ENCODE results near the gene LRMDA.

LRMDA gene

GRCh38 chr10:75693489-75693888 lies 262.1 kb downstream of the LRMDA start:
- no peaks in the 10 kb centered on the region for H3F3A ChIP-seq (ENCODE audit: low read depth)
- H3K27me3 ChIP-seq (ENCODE audit: insufficient read depth, low read length, poor library complexity, severe bottlenecking), result no peaks in the 10 kb centered on the region
- H3K4me1 ChIP-seq (ENCODE audit: insufficient read depth, low read length, poor library complexity, severe bottlenecking), result no peaks in the 10 kb centered on the region
- H3K36me3 ChIP-seq (ENCODE audit: insufficient read depth, low read length), result no peaks in the 10 kb centered on the region
- TF ChIP-seq EZH2phosphoT487 (IDR thresholded peaks at IDR 0.05; ENCODE audit: borderline replicate concordance), result no peak
- TF ChIP-seq, protein P1, sequence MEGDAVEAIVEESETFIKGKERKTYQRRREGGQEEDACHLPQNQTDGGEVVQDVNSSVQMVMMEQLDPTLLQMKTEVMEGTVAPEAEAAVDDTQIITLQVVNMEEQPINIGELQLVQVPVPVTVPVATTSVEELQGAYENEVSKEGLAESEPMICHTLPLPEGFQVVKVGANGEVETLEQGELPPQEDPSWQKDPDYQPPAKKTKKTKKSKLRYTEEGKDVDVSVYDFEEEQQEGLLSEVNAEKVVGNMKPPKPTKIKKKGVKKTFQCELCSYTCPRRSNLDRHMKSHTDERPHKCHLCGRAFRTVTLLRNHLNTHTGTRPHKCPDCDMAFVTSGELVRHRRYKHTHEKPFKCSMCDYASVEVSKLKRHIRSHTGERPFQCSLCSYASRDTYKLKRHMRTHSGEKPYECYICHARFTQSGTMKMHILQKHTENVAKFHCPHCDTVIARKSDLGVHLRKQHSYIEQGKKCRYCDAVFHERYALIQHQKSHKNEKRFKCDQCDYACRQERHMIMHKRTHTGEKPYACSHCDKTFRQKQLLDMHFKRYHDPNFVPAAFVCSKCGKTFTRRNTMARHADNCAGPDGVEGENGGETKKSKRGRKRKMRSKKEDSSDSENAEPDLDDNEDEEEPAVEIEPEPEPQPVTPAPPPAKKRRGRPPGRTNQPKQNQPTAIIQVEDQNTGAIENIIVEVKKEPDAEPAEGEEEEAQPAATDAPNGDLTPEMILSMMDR (conservative IDR thresholded peaks at IDR 0.05; ENCODE audit: low read length), result no peak
- no peaks in the 10 kb centered on the region for H3K79me2 ChIP-seq (ENCODE audit: insufficient read depth, low read length)
- no peaks in the 10 kb centered on the region for H3K9me3 ChIP-seq (ENCODE audit: insufficient read depth, low read depth, low read length)
- H4K20me1 ChIP-seq (ENCODE audit: insufficient read depth, low read length, poor library complexity, severe bottlenecking), result no peaks in the 10 kb centered on the region
- no peak overlapping the region for H3K4me3 ChIP-seq (ENCODE audit: low read length, poor library complexity, severe bottlenecking)
- H2AFZ ChIP-seq (ENCODE audit: low read length), result no peak overlapping the region
- no peaks in the 10 kb centered on the region for H3K9me2 ChIP-seq (replicated peaks; ENCODE audit: low read depth, low read length)
- H3K9ac ChIP-seq (ENCODE audit: low read depth, low read length, poor library complexity, severe bottlenecking), result no peak overlapping the region
- no peak overlapping the region for H3K4me2 ChIP-seq (ENCODE audit: low read depth, low read length, poor library complexity, severe bottlenecking)

- TF ChIP-seq, protein P1 (conservative IDR thresholded peaks at IDR 0.05; ENCODE audit: low read length), result no peak
- no peak for TF ChIP-seq EZH2phosphoT487 (IDR thresholded peaks at IDR 0.05; ENCODE audit: borderline replicate concordance)
- Histone ChIP-seq H3K9me2 (replicated peaks; ENCODE audit: low read depth, low read length) (no peaks in the 10 kb centered on the region), H3K9ac (ENCODE audit: low read depth, low read length, poor library complexity, severe bottlenecking) (no peak overlapping the region), H3K36me3 (ENCODE audit: insufficient read depth, low read length) (no peaks in the 10 kb centered on the region), H4K20me1 (ENCODE audit: insufficient read depth, low read length, poor library complexity, severe bottlenecking) (no peaks in the 10 kb centered on the region), H3K9me3 (ENCODE audit: insufficient read depth, low read depth, low read length) (no peaks in the 10 kb centered on the region), H3K27me3 (ENCODE audit: insufficient read depth, low read length, poor library complexity, severe bottlenecking) (no peaks in the 10 kb centered on the region), H3K4me3 (ENCODE audit: low read length, poor library complexity, severe bottlenecking) (no peak overlapping the region), H3K4me2 (ENCODE audit: low read depth, low read length, poor library complexity, severe bottlenecking) (no peak overlapping the region), H3K79me2 (ENCODE audit: insufficient read depth, low read length) (no peaks in the 10 kb centered on the region), H3F3A (ENCODE audit: low read depth) (no peaks in the 10 kb centered on the region), H3K4me1 (ENCODE audit: insufficient read depth, low read length, poor library complexity, severe bottlenecking) (no peaks in the 10 kb centered on the region), H2AFZ (ENCODE audit: low read length) (no peak overlapping the region)
Observed at GRCh38 chr10:75694269-75694668, 262.8 kb downstream of the LRMDA start.

- no peak for TF ChIP-seq EZH2phosphoT487 (IDR thresholded peaks at IDR 0.05; ENCODE audit: borderline replicate concordance)
- TF ChIP-seq, protein P1 (conservative IDR thresholded peaks at IDR 0.05; ENCODE audit: low read length), result no peak
- no peaks in the 10 kb centered on the region for H3K36me3 ChIP-seq (ENCODE audit: insufficient read depth, low read length)
- no peaks in the 10 kb centered on the region for H3K4me1 ChIP-seq (ENCODE audit: insufficient read depth, low read length, poor library complexity, severe bottlenecking)
- no peaks in the 10 kb centered on the region for H3K9me3 ChIP-seq (ENCODE audit: insufficient read depth, low read depth, low read length)
- H3K27me3 ChIP-seq (ENCODE audit: insufficient read depth, low read length, poor library complexity, severe bottlenecking), result no peaks in the 10 kb centered on the region
- H3K4me3 ChIP-seq (ENCODE audit: low read length, poor library complexity, severe bottlenecking), result no peak overlapping the region
- no peak overlapping the region for H3K4me2 ChIP-seq (ENCODE audit: low read depth, low read length, poor library complexity, severe bottlenecking)
- H3F3A ChIP-seq (ENCODE audit: low read depth), result no peaks in the 10 kb centered on the region
- H4K20me1 ChIP-seq (ENCODE audit: insufficient read depth, low read length, poor library complexity, severe bottlenecking), result no peaks in the 10 kb centered on the region
- no peaks in the 10 kb centered on the region for H3K79me2 ChIP-seq (ENCODE audit: insufficient read depth, low read length)
- no peak overlapping the region for H3K9ac ChIP-seq (ENCODE audit: low read depth, low read length, poor library complexity, severe bottlenecking)
- H3K9me2 ChIP-seq (replicated peaks; ENCODE audit: low read depth, low read length), result no peaks in the 10 kb centered on the region
- no peak overlapping the region for H2AFZ ChIP-seq (ENCODE audit: low read length)
Observed at GRCh38 chr10:75694790-75695189, 263.4 kb downstream of the LRMDA start.

All from Loucy (cell line).